SKM-1 (cell line): ENCODE results near the gene MYO1B.

Experiments used
- DNase-seq: peaks from one replicate; lab custom pipeline; 2025; ENCODE audit not compliant: unreplicated experiment; lab: John Stamatoyannopoulos, UW

Gene MYO1B

GRCh38 chr2:191257934-191258333 lies 12.7 kb downstream of the MYO1B start:
- DNase-seq: no peak

- no peak for DNase-seq
Observed at GRCh38 chr2:191258996-191259395, 13.8 kb downstream of the MYO1B start.

GRCh38 chr2:191262436-191262835 lies 17.2 kb downstream of the MYO1B start:
- DNase-seq: no peak

DNA sequence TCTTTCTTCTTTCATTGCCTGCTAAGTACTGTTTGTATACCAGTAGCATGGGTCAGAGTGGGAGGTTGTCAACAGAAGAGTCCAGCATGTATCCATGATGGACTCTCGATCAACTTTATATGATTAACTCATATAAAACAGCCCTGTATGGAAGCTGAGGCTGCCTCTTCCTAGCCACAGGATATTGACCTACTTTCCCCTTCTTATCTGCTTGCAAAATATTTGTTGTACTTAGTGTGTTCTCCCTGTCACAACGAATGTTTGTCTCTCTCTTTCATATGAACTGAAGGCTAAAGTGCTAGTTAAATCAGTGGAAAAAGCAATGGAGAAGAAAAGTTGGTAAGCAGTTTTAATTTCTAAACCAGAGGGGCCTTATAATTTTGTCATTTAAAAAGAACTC lies 17.8 kb downstream of the MYO1B start:
- no peak for DNase-seq

DNA sequence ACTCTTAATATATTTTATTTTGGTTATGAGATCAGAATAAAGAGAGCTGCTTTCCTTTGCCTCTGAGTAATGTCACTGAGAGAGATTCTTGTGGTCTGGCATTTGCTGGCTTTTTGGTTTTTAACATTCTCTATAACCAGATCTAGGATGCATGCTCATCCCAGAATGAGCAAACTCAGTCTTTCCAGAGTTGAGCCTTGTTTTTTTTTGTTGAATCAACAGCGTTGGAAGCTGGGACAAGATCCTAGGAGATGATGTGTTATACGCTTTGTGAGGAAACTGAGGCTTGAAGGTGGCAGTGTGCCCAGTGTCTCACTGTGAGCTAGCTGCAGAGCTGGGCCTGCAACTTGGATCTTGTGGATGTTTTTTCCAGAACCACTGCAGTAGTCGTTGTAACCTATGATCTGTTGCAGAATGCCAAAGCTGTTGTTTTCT lies 19.5 kb downstream of the MYO1B start:
- DNase-seq: no peak

DNA sequence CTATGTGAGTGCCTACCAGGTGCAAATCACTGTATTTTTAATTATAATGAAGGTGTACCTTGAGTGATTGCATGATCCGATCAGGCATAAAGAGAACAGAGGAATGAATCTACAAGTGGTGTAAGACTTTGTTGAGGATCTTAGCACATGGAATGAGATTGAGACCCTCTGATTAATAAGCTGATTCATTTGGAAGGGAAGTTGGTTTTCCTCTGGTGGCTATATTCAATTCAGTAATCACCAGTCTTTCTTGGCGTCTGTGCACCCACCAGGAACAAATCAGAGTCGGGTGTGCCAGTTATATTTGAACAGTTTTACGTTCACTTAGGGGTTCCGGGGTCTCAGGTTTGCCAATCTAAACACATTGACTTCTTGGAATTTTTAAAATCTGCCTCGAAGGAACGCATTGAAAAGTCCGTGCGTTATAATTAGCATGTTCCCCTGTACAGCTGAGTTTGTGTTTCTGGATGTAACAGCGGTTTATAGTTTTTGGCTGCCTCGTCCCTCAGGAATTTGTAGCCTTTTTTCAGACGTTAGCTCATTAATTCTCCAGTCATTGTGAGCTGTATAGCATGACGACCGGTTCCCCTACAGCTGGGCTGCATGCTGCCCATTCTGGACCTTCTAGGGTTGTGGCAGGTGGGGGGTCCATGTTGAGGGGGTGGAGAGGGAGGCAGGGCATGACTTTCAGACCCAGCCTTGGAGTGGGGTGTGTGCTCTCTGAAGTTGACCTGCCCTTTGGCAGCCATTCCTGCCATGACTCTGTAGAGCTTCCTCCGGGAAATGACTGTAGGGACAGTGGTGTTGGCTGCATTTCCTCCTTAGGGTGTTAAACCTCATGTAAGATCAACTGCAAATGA lies 20.3 kb downstream of the MYO1B start:
- no peak for DNase-seq

- DNase-seq: no peak
Observed at GRCh38 chr2:191266201-191266600, 21.0 kb downstream of the MYO1B start.

DNA sequence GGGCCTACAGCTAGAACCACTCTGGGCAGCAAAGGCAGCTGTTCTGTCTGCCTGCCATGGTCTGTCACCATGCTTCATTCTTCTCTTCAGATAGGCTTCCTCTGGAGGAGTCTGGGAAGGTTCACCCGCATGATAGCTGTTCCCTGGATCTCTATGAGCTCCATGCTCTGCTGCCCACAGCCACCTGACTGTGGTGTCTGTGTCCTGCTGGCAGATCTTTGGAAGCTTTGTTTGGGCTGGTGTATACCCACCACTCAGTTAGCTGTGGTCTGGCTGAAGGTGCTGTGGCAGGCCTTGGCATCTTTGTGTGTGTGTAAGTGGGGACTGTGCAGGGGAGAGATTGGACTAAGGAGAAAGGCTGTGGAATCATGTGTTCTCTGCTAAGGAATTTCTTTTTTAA lies 23.4 kb downstream of the MYO1B start:
- DNase-seq: no peak

GRCh38 chr2:191270306-191271161 lies 25.3 kb downstream of the MYO1B start:
- no peak for DNase-seq

GRCh38 chr2:191272064-191272463 lies 26.9 kb downstream of the MYO1B start:
- DNase-seq: no peak

GRCh38 chr2:191274413-191274815 lies 29.2 kb downstream of the MYO1B start:
- DNase-seq: peak; percentile 62

GRCh38 chr2:191276792-191277465 lies 31.7 kb downstream of the MYO1B start:
- DNase-seq: no peak

DNA sequence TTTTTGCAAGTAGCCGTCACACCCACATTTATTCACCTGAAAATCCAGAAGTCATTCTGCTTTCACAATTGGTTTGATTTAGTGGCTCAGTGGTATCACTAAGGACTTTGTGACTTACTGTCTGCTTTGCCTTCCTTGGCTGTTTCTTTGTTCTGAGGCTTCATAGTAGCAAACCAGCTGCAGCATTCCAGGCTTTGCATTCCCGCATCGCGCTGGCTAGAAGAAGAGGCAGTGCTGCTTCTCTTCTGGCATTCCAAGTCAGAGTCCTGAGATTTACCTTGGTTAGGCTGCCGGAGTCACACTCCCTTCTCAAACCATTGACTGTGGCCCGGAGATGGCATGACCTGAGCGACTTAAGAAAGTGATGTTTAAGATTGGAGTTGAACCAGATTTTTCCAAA lies 35.1 kb downstream of the MYO1B start:
- no peak for DNase-seq

DNA sequence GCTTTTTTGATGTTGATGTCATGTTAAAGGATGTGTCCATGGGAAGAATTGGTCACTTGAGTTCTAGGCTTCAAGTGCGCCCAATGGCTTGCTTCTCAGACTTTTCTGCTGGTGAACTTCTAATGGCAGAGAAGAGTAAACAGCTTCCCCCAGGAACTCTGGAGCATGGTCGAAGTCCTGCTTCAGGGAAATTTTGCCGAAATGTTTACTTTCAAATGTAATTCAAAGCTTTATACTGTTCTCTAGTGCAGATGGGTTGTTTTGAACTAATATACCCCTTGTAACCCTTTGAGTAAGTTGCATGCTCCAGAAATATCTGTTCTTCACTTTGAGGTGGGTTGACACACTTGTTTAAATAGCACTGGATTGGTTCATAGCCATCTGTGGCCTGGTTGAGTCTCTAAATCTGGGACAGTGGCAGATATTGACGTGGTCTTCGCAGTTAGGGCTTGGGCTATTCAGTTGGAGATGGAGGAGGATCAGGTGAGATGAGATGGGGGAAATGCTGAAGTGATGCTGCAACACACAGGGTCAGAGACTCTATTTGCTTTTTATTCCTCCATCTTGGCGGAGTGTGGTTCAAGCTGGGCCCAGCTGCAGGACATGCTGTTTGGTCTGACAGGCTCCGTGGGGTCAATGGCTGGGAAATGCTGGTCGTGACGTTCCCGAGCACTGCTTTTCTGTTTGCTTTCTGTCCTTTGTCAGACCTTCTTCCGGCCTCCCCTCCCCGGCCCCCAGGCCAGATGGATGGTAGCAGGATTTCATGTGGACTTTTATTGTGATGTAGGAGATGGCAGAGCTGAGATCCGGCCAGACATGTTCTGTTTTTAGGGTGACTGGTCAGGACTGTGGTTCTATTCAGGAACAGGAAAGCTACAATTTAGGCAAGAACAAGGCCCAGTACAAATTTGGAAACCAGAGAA lies 35.9 kb downstream of the MYO1B start:
- no peak for DNase-seq

- no peak for DNase-seq
Observed at GRCh38 chr2:191285252-191285651, 40.0 kb downstream of the MYO1B start.

DNA sequence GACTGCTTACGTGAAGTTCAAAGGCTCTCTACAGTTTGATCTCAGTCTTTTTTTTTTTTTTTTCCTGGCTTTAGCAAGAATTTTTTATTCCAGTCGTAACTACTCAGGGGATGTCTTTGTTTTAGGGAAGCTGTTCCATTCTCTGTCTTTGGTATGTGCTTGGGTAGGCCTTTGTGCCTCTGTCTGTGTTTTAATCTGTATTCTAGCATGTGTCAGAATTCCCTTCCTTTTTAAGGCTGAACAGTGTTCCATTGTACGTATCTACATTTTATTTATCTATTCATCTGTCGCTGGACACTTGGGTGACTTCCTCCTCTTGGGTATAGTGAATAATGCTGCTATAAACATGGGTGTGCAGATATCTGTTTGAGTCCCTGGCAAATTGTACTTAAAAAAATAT lies 42.6 kb downstream of the MYO1B start:
- DNase-seq: no peak

DNA sequence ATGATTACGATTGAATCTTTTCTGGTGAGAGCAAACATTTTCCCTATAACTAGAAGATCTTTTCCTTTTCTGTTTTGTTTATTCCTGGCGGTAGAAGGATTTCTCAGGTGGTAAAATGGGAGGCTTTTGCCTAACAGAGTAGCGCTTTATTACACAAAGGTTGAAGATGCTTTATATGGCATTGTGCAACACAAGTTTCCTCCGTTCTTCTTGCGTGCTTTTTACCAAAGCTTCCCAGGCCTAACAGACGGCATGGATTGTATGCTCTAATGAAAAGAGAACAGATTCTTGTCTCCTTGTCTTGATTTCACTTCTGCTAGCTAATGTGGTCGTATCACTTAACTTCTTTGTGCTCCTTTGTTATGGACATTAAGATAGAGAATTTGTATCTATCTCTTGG lies 43.8 kb downstream of the MYO1B start:
- DNase-seq: no peak

DNA sequence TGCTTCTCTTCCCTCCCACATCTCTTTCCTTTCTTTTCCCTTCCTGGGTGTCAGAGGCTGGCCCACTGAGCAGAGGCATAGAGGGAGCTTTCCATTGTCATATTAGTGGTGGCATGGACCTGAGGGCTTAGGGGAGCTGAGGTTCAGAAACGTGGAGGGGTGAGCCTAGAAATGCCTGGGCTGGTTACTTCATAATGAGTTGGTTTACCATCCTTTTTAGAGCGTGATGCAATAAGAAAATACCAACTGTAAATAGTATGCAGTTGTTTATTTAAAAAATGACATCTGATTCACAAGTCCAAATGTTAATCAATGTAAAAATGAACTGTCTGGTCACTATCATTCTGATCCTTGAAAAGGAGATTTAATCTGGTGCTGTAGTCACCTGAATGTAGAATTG lies 46.3 kb downstream of the MYO1B start:
- no peak for DNase-seq

GRCh38 chr2:191292869-191293268 lies 47.7 kb downstream of the MYO1B start:
- no peak for DNase-seq

DNA sequence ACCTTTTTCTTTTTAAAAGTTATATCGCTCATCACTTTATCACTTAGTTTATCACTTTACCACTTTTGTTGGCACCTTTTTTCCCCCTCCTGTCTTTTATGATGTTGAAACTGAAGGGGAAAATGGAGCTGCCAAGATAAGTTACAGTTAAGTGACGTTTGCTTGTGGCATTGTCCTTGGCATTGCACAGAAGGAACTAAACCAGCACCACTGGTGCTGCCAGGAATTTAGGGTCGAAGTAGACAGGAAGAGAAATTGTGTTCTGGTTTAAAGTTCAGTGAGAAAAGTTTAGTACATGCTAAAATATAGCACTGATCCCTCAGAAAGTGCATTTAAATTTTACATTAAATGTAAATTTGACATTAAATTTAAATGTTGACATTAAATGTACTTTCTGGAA lies 49.9 kb downstream of the MYO1B start:
- no peak for DNase-seq
